Esophagus muscularis mucosa (tissue), 4 donors: ENCODE measurements around the gene GPR18. TPM values are rescaled to one million over a fixed set of nuclear protein-coding genes. Genes with fewer than 3 reads are reported as not detected.

ENCODE experiments used
- DNase-seq: peaks from one replicate; pipeline ENCODE4 v3.0.0-alpha.2; 2017; ENCODE audit errors: extremely low spot score
- H3K27ac ChIP-seq, 4 donors: fragments of 200-600 bp; sonication (generic); replicated peaks in 1 of 4; 1 replicate in 3 of 4; 2 replicates in 1 of 4; pipeline ENCODE4 v1.5.1; 2016 to 2019; ENCODE audit warnings: mild to moderate bottlenecking in 1 of 4
- H3K27me3 ChIP-seq, 4 donors: fragments of 200-600 bp; sonication (generic); one replicate each; pipeline versions ENCODE4 v1.5.1 to v1.6.0; 2016 to 2019
- H3K36me3 ChIP-seq, 4 donors: fragments of 200-600 bp; sonication (generic); one replicate each; pipeline ENCODE4 v1.5.1; 2016 to 2019
- H3K4me1 ChIP-seq, 4 donors: fragments of 200-600 bp; sonication (generic); one replicate each; pipeline ENCODE4 v1.5.1; 2016 to 2019
- H3K4me3 ChIP-seq, 4 donors: fragments of 200-600 bp; sonication (generic); 1 replicate in 2 of 4; 2 replicates in 2 of 4; pipeline ENCODE4 v1.5.1; 2016 to 2019; ENCODE audit warnings: mild to moderate bottlenecking in 4 of 4, moderate library complexity in 1 of 4
- H3K9me3 ChIP-seq, 4 donors: fragments of 200-600 bp; sonication (generic); 1 replicate in 3 of 4; 2 replicates in 1 of 4; pipeline ENCODE4 v1.5.1; 2016 to 2019
- CTCF ChIP-seq, 3 experiments: fragments of 200-600 bp in 2 of 3; fragments of 450-650 bp in 1 of 3; sonication (generic) in 2 of 3; IDR thresholded peaks; one replicate each; pipeline ENCODE4 v1.5.1; 2017 to 2019; ENCODE audit warnings: antibody characterized with exemption in 3 of 3, mild to moderate bottlenecking in 2 of 3, moderate library complexity in 1 of 3
- EP300 ChIP-seq: sonication (generic); formaldehyde crosslinking; IDR thresholded peaks from one replicate; pipeline ENCODE4 v1.6.1; 2017; ENCODE audit warnings: antibody characterized with exemption
- POLR2A ChIP-seq: fragments of 450-650 bp; IDR thresholded peaks from one replicate; pipeline ENCODE4 v1.6.1; 2017; ENCODE audit warnings: antibody characterized with exemption, moderate library complexity, mild to moderate bottlenecking, low read depth
- POLR2AphosphoS5 ChIP-seq, 2 donors: sonication (generic); formaldehyde crosslinking; IDR thresholded peaks; one replicate each; pipeline ENCODE4 v1.6.1; 2017; ENCODE audit warnings: antibody characterized with exemption in 2 of 2
- WGBS: methylation state at CpG from one replicate; pipeline ENCODE4 v1.1.5; 2018; 5-methylcytosine and 5-hydroxymethylcytosine counted together
- intact Hi-C: fragments of 100-400 bp; cut with DNase I; formaldehyde crosslinking; loops from one replicate; pipeline ENCODE4 v1.15.1; 2023
- total RNA-seq, 4 donors: library from RNA; depleted of rRNA; stranded (reverse); fragments of >200 nt; gene quantifications; one replicate each; pipeline versions ENCODE4 v1.1.0 to v1.2.1, GENCODE V29; 2016

Gene GPR18
- total RNA-seq, 4 donors from 2014 or later: not detected

DNA sequence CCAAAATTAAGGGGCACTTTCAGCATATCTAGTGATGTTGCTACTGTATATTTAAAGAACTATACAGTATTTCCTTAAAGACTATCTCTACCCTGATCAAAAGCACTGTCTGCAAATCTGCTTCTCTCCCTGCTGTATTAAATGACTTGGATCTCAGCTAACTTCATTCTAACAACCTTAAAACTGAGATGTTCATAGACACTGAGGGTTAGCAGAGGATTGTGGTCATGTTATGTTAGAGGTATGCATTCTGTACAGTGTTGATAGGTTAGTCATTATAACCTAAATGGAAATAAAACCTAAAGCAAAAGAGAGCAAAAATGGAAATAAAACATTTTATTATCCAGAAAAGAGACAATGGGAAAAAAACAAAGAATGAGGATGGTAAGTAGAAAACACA, 39.2 kb upstream of the GPR18 start:
- TF ChIP-seq EP300: no peak
- TF ChIP-seq CTCF (IDR thresholded peaks at IDR 0.05): no peak
- no peak for TF ChIP-seq POLR2AphosphoS5 (IDR thresholded peaks at IDR 0.05)
- no peak for TF ChIP-seq POLR2A
- H3K9me3 ChIP-seq: no peaks in the 10 kb centered on the region
- no peak overlapping the region for H3K4me3 ChIP-seq
- intact Hi-C loops: no loop called here
- H3K36me3 ChIP-seq: peaks cover 0 to 16% (median 3%) of the 10 kb centered on the region in 4 donors
- DNase-seq: no peak
- peaks cover 0 to 72% (median 58%) of the 10 kb centered on the region in 4 donors for H3K4me1 ChIP-seq
- no peaks in the 10 kb centered on the region for H3K27me3 ChIP-seq
- H3K27ac ChIP-seq: no peak overlapping the region

- Histone ChIP-seq H3K27ac (peak overlapping the region in 1 of 4 donors; percentile 12), H3K4me3 (no peak overlapping the region), H3K4me1 (peaks cover 0 to 63% (median 49%) of the 10 kb centered on the region in 4 donors), H3K27me3 (no peaks in the 10 kb centered on the region), H3K9me3 (no peaks in the 10 kb centered on the region), H3K36me3 (peaks cover 0 to 16% (median 3%) of the 10 kb centered on the region in 4 donors)
- DNase-seq: no peak
- 85% methylated on average over 4 of the region's 4 CpGs for whole genome bisulfite sequencing
- intact Hi-C loops: no loop called here
- no peak for TF ChIP-seq CTCF (IDR thresholded peaks at IDR 0.05)
- no peak for TF ChIP-seq POLR2A
- no peak for TF ChIP-seq EP300
- TF ChIP-seq POLR2AphosphoS5 (IDR thresholded peaks at IDR 0.05): no peak
These were observed 38.2 kb upstream of the GPR18 start for GRCh38 chr13:99296398-99296797.

- intact Hi-C loops: no loop called here
- Histone ChIP-seq H3K27me3 (no peaks in the 10 kb centered on the region), H3K27ac (no peak overlapping the region), H3K9me3 (no peaks in the 10 kb centered on the region), H3K4me3 (no peak overlapping the region), H3K36me3 (peaks cover 0 to 16% (median 3%) of the 10 kb centered on the region in 4 donors), H3K4me1 (peaks cover 0 to 56% (median 42%) of the 10 kb centered on the region in 4 donors)
- WGBS: 86% methylated on average over 12 of the region's 12 CpGs
- no peak for DNase-seq
- TF ChIP-seq POLR2A (no peak), POLR2AphosphoS5 (IDR thresholded peaks at IDR 0.05) (no peak), EP300 (no peak), CTCF (IDR thresholded peaks at IDR 0.05) (no peak)
These were observed 37.5 kb upstream of the GPR18 start for GRCh38 chr13:99295488-99296252.

DNA sequence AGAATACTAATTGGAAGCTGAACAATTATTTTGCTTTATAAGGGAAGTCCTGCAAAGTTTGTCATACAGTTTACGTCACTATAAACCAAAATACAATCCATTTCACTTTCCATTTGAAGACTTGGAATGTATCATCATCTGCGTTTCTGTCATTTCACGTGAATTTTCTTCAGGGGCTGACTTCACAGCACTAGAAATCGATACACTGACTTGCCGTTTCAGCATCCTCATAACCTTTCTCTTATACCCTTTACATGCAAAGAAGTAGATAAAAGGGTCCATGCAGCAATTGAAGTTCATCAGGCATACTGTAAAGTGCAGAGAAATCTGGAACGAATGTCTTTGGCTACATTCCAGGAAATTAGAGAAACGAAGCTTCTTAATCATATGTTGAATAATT, 36.8 kb upstream of the GPR18 start:
- Histone ChIP-seq H3K4me1 (peaks cover 0 to 49% (median 37%) of the 10 kb centered on the region in 4 donors), H3K27me3 (no peaks in the 10 kb centered on the region), H3K36me3 (peaks cover 0 to 16% (median 3%) of the 10 kb centered on the region in 4 donors), H3K27ac (no peak overlapping the region), H3K4me3 (no peak overlapping the region), H3K9me3 (no peaks in the 10 kb centered on the region)
- intact Hi-C loops: no loop called here
- WGBS: 81% methylated on average over 7 of the region's 7 CpGs
- DNase-seq: no peak
- TF ChIP-seq CTCF (IDR thresholded peaks at IDR 0.05) (no peak), POLR2A (no peak), EP300 (no peak)

GRCh38 chr13:99294198-99294597, 36.0 kb upstream of the GPR18 start:
- Histone ChIP-seq H3K27ac (no peak overlapping the region), H3K36me3 (peaks cover 0 to 16% (median 3%) of the 10 kb centered on the region in 4 donors), H3K9me3 (no peaks in the 10 kb centered on the region), H3K27me3 (no peaks in the 10 kb centered on the region), H3K4me1 (peaks cover 0 to 41% (median 35%) of the 10 kb centered on the region in 4 donors), H3K4me3 (no peak overlapping the region)
- TF ChIP-seq CTCF (IDR thresholded peaks at IDR 0.05) (no peak), EP300 (no peak), POLR2AphosphoS5 (IDR thresholded peaks at IDR 0.05) (no peak), POLR2A (no peak)
- no peak for DNase-seq
- intact Hi-C loops: no loop called here
